GM18517 (cell line): ENCODE data around the gene MYO7B.

Source experiments
- ATAC-seq: cut with Tn5 transposase; IDR thresholded peaks from one replicate; pipeline ENCODE4 v1.9.1; 2021; ENCODE audit warnings: mild to moderate bottlenecking, moderate library complexity; ENCODE audit not compliant: unreplicated experiment

Gene MYO7B

GRCh38 chr2:127585270-127585807 lies 49.9 kb downstream of the MYO7B start:
- ATAC-seq, result no peak

DNA sequence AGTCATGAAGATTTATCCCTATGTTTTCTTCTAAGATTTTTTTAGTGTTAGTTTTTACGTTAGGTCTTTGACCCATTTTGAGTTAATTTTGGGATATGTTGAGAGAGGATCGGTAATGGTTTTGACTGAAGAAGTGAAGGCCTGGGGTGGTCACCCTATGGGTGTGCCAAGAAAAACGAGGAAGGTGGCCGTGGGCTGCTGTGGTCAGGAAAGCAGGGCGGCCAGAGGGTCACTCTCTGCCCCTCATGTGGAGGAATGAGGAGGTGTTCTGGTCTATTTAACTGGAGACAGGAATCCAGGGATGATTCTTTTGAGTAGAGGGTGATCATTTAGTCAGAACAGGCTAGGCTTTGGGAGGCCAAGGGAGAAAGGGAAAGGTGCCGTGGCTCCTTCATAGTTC lies 50.7 kb downstream of the MYO7B start:
- no peak for ATAC-seq

DNA sequence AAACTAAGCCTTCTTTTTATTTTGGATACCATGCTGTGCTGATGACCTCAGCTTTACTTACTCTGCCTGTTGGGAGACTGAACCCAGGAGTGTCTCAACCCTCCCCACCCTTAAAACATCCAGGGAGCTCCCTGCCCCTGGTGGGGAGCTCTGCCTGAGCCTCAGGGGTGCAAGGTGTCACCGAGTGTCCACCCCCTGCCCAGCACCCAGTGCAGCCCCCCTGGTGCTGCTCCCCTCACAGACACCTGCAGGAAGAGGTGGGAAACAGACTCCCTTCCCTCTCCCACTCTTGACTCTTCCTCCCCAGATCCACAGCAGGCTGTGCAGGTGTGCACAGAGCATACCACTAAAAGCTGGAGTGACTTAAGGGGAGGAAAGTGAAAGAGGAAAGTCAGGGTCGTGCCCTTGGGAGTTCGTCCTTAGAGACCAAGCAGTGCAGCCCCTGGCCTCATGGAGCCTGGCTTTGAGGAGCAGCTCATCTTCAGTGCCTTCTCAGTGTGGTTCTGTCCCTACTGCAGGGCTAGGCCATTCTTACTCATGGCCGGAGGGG lies 51.3 kb downstream of the MYO7B start:
- ATAC-seq, result no peak

DNA sequence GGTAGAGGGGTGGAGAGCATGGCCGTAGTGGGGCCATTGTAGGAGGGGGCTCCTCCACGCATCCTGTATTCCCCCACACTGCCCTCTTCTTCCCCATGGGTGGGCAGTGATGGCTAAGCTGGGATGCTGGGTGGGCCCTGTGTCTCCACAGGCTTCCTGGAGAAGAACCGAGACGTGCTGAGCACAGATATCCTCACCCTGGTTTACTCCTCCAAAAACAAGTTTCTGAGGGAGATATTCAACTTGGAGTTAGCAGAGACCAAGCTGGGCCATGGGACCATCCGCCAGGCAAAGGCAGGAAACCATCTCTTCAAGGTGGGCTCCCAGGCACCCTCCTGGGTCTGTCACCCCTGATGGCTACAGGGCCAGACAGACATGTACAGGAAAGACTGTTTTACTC lies 52.8 kb downstream of the MYO7B start:
- no peak for ATAC-seq

GRCh38 chr2:127589358-127589757 lies 53.9 kb downstream of the MYO7B start:
- ATAC-seq, result no peak

DNA sequence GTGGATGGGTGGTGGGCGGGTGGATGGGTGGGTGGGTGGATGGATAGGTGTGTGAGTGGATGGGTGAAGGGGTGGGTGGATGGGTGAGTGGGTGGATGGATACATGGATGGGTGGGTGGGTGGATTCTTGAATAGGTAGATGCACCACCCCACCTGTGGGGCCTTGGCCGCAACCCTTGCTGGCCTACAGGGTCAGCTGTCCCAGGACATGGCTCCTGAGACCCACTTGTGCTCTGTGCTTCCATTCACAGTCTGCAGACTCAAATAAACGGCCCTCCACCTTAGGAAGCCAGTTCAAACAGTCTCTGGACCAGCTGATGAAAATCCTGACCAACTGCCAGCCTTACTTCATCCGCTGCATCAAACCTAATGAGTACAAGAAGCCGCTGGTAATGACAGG lies 54.4 kb downstream of the MYO7B start:
- no peak for ATAC-seq

DNA sequence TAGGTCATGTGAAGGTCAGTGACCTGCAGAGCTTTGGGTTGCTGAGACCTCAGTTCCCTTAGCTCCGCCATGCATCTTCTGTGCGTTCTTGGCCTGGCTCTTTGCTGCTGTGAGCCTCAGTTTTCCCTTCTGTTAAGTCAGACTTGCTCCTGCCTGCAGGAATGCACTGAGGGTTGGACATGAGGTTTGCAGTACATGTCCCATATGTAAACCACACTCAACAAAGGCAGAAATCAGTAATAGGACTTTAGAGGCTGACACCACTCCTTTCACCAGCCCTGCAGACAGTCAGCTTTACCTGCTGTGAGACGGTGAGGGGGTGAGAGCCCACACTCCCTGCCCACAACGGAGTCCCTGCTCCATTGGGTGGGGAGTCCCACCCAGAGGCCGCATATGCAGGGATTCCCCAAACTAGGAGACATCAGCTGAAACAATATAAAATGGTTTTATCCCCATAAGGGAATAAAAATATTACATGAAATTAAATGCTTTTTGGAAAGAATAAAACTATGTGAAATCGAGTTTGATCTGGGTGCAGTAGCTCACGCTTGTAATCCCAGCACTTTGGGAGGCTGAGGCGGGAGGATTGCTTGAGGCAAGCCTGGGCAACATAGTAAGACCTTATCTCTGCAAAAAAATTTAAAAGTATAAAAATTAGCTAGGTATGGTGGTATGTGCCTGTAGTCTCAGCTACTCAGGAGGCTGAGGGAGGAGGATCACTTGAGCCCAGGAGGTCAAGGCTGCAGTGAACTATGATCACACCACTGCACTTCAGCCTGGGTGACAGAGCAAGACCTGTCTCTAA lies 55.1 kb downstream of the MYO7B start:
- ATAC-seq, result no peak

- ATAC-seq, result peak; percentile 59
These were observed 55.9 kb downstream of the MYO7B start for GRCh38 chr2:127591221-127591923.

GRCh38 chr2:127592761-127593227 lies 57.3 kb downstream of the MYO7B start:
- ATAC-seq, result no peak

DNA sequence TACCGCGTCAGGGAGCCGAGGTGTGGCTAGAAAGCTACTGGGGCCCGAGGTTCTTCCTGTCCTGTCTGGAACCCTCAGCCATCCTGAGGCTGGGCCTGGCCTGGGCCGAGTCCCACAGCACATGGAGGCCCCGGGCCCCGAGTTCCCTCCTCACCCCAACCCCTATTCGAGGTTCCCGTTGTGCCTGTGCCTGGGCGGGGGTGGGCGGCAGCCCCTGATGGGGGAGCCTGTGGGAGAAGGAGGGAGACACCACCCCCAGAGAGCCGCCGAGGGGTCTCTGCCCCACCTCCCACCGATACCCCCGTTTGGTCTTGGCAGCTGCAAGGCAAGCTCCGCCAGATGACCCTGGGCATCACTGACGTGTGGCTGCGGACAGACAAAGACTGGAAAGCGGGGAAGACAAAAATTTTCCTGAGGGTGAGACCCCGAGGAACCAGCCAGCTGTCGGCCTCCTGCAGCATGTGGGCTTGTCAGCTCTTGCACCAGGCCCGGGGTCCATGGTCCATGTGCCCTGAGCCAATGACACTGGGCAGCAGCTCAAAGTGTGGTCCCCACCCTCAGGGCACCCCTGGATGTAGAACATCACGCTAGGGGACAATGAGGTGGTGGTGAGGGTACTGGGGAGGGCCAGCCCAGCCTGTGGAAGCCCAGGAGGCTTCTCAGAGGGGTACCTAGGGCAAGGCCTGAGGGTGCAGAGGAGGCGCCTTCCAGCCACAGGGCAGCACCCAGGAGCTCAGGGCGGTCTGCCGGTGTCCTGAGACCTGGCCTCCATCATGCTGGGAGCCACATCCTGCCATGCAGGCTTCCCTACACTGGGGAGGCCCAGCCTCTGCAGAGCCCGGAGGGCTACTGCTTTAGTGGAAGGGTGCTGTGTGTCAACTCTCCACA lies 58.0 kb downstream of the MYO7B start:
- no peak for ATAC-seq

DNA sequence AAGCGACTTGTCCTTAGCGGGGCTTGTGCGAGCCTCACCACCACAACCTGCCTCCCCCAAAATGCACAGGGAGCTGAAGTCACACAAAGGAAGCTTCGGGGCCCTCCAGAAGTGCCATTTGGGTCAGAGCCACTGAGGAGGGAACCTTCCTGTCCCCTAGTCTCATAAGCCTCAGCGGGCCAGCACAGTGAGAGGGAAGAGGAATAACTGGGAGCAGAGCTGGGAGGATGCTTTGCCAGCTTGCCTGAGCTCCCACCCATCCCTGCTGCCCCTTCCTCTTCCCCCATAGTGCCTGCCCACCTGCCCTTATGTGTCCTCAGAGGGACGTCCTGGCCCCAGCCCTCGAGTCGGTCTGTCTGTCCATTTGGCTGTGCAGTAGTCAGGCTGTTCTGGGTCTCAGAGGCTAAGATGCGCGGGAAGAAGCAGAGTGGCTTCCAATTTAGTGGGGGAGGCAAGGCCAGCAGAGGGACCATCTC lies 58.7 kb downstream of the MYO7B start:
- no peak for ATAC-seq

- no peak for ATAC-seq
These were observed 61.0 kb downstream of the MYO7B start for GRCh38 chr2:127596311-127597045.

DNA sequence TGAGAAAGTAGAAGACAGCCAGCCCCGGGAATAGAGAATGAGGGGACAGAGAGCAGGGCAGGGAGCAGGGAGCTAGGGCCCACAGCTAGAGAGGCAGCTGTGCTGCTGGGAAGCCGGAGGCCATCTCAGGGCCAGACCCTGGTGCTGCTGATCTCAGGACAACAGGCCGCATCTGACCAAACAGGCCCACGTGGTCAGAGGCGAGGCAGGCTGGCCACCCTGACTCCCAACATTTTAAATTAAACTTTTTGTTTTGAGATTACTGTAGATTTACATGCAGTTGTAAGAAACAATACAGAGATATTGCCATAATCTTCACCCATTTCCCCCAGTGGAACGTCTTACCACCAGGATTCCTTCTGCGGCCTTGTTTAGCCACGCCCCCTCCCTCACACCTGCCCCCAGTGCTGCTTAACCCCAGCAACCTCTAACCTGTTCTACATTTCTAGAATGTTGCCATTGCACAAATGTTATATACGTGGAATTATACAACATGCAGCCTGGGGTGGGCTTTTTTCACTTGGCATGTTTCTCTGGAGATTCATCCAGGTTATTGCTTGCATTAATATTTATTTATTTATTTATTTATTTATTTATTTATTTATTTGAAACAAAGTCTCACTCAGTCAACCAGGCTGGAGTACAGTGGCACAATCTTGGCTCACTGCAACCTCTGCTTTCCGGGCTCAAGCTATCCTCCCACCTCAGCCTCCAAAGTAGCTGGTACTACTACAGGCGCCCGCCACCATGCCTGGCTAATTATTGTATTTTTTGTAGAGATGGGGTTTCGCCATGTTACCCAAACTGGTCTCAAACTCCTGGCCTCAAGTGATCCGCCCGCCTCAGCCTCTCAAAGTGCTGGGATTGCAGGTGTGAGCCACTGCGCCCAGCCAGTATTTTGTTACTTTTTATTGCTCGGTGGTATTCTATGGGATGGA lies 61.8 kb downstream of the MYO7B start:
- no peak for ATAC-seq

- no peak for ATAC-seq
These were observed 62.5 kb downstream of the MYO7B start for GRCh38 chr2:127597984-127598380.

DNA sequence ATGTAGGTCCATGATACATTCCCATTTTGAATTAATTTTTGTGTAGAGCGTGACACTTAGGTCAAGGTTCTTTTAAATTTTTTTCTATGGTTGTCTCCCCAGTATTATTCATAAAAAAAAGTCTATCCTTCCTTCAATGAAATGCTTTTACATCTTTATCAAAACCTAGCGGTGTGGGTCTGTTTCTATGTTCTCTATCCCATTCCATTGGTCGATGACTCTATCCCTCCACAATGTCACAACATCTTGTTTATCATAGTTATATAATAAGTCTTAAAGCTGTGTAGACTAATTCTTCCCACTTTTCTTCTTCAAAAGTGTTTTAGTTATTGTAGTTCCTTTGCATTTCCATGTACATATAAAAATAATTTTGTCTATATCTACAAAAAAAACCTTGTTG lies 63.2 kb downstream of the MYO7B start:
- no peak for ATAC-seq

GRCh38 chr2:127599211-127599610 lies 63.7 kb downstream of the MYO7B start:
- no peak for ATAC-seq

DNA sequence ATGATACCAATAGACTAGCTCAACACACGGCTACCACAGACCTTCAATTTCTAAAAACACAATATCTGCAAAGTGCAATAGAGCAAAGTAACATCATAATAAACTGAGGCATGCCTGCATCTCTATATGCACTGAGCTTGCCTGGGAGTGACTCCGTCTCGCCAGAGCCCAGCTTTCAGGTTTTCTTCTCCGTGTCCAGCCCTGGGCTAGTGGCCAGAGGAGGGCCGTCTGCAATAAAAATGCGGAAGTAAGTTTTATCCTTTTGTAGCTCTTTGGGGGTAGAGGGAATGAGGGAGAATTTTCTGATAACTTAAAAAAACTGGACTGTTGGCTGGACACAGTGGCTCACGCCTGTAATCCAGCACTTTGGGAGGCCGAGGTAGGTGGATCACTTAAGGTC lies 69.5 kb downstream of the MYO7B start:
- ATAC-seq, result no peak

DNA sequence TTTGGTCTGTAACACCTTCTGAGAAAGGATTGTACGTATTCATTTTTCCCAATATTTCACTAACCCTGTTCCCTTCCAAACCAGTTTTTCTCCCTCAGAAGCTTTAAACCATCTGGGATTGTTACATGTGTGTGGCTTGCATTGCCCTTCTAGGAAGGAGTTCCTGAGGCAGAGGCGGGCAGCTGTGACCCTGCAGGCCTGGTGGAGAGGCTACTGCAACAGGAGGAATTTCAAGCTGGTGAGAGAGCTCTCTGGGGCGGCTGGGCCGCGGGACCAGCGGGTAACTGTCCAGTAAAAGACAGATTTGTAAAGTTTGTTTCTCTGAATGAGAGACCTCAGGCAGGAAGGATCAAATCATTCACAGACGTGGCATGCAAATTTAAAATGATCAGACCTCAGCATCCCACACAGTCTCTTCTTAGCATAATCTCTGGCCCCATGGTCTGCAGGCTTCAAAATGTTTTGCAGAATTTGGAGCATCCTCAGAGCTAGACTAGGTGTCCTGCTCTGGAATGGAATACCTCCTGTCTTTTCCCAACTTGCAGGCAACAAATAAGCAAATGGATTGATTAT lies 70.3 kb downstream of the MYO7B start:
- no peak for ATAC-seq
